Nephron progenitor cell (in vitro differentiated cells): ENCODE measurements around the gene ASTN2.

Experiments used
- DNase-seq: peaks from one replicate; pipeline ENCODE4 v3.0.0; 2021
- H3K27ac Mint-ChIP-seq: 2 replicates; pipeline ENCODE4 v1.8.0; 2021; ENCODE audit warnings: mild to moderate bottlenecking, moderate library complexity, mixed read lengths
- H3K27me3 Mint-ChIP-seq: 2 replicates; pipeline ENCODE4 v1.8.0; 2021; ENCODE audit warnings: mild to moderate bottlenecking, low read depth, mixed read lengths; ENCODE audit not compliant: poor library complexity
- H3K36me3 Mint-ChIP-seq: 2 replicates; pipeline ENCODE4 v1.8.0; 2021; ENCODE audit warnings: low read depth, mixed read lengths
- H3K4me1 Mint-ChIP-seq: 2 replicates; pipeline ENCODE4 v1.8.0; 2021; ENCODE audit warnings: mixed read lengths
- H3K4me3 Mint-ChIP-seq: 2 replicates; pipeline ENCODE4 v1.8.0; 2021; ENCODE audit warnings: mild to moderate bottlenecking, moderate library complexity, mixed read lengths
- H3K9me3 Mint-ChIP-seq: 2 replicates; pipeline ENCODE4 v1.8.0; 2021; ENCODE audit warnings: mild to moderate bottlenecking, moderate library complexity, mixed read lengths
- CTCF ChIP-seq: fragments of 200-600 bp; sonication (generic); IDR thresholded peaks from 2 replicates; pipeline ENCODE4 v1.5.0; 2021; ENCODE audit warnings: antibody characterized with exemption

Gene ASTN2

DNA sequence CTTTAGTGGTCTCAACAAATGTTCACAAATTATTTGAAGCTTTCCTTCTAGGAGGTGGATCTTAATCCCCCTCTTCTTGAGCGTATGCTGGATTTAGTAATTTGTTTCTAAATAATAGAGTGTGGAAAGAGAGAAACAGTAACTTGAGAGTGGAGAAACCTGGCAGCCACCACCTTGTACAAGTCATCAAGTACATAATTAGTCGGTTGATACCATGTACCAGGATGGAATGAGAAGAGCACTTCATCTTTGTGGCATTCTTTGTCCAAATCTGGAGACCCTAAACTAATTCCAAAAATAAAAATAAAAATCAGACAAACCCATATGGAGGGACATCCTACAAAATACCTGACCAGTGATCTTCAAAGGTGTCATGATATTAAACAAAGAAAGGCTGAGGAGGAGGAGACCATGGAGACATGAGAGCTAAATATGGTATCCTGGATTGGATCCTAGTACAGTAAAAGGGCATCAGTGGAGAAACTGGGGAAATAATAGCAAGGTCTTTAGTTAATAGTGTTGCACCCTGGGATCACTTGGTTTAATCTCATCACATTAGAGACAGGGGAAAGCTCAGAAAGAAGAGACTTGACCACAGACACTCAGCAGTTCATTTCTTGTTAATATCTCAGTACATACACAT, 147.9 kb downstream of the ASTN2 start:
- peaks cover 22% of the 10 kb centered on the region for H3K4me1 Mint-ChIP-seq
- H3K36me3 Mint-ChIP-seq: no peaks in the 10 kb centered on the region
- H3K4me3 Mint-ChIP-seq: no peak overlapping the region
- TF ChIP-seq CTCF: no peak
- no peaks in the 10 kb centered on the region for H3K9me3 Mint-ChIP-seq
- no peak overlapping the region for H3K27ac Mint-ChIP-seq
- peaks cover 9% of the 10 kb centered on the region for H3K27me3 Mint-ChIP-seq
- DNase-seq: no peak

DNA sequence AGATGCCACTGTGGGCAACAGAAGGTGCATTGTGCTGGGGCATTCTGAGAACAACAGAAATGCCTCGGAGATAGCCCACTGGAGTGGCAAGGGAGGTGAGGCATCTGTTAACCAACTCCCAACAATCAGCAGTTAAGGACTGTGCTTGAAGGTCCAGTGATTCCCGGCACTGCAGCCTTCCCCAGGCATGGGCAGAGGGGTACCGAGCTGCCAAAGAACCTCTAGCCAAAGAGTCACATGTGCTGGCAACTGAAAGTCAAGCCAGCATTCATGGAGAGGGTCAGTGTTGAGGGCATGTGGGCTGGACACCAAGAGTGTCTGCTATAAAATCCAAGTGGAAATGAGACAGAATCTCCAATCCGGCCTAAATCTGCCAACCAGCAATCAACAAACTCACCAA, 149.6 kb downstream of the ASTN2 start:
- Mint-ChIP-seq H3K9me3 (no peaks in the 10 kb centered on the region), H3K36me3 (no peaks in the 10 kb centered on the region), H3K4me1 (peaks cover 22% of the 10 kb centered on the region), H3K27ac (no peak overlapping the region), H3K27me3 (peaks cover 5% of the 10 kb centered on the region), H3K4me3 (no peak overlapping the region)
- TF ChIP-seq CTCF: no peak
- no peak for DNase-seq

DNA sequence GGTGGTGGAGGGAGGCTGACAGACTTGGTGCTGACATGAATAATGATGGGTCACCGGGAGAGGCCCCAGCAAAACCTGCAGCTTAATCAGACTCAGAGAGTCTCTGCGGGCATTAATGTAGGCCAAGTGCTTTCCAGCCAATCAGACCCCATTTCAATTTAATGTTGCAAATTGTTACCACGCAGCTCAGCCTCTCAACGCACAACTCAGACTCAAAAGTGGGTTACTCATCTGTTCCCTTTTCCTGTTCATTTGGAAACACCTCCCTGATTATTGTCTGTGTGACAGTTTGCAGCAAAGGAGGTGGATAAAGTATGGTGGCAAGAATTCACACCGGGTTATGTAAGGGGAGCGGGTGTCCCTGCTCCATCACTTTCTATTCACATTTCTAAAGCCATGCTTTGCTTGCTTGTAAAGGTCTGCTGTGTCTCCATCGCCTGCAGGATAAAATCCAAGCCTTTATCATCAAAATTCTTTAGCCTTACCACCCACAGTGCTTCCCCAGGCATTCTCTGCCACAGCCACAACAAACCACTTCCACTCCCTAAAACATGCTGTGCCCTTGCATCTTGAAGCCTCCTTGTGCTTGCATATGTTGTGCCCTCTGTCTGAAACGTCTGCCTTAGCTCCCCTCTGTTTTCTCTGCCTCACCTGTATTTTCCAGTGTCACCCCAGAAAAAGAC, 156.5 kb downstream of the ASTN2 start:
- Mint-ChIP-seq H3K36me3 (no peaks in the 10 kb centered on the region), H3K27ac (no peak overlapping the region), H3K27me3 (peaks cover 21% of the 10 kb centered on the region), H3K4me3 (no peak overlapping the region), H3K9me3 (no peaks in the 10 kb centered on the region), H3K4me1 (peaks cover 24% of the 10 kb centered on the region)
- peak; percentile 6 for DNase-seq
- TF ChIP-seq CTCF: no peak

DNA sequence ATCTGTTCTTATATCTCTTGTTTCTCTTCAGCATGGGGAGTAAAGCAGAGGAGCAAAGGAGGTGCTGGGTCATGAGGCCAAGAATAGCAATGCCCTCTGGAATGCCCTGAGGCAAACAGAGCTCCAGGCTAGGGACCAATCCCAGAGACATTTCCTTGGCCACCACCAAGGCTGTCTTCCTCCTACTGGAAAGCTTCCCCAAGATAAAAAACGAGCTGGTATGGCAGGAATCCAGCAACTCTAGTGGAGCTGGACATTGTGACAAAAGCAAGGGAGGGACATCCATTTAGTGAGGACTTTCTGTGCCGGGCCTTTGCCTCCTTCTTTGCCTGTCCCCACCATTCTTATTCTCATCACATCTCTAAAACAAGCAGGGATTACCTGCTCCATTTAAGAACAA, 161.6 kb downstream of the ASTN2 start:
- H3K27ac Mint-ChIP-seq: no peak overlapping the region
- DNase-seq: no peak
- TF ChIP-seq CTCF: no peak

GRCh38 chr9:117250610-117251215, 164.1 kb downstream of the ASTN2 start:
- TF ChIP-seq CTCF: no peak
- Mint-ChIP-seq H3K27ac (no peak overlapping the region), H3K4me3 (no peak overlapping the region), H3K4me1 (no peaks in the 10 kb centered on the region), H3K36me3 (no peaks in the 10 kb centered on the region), H3K9me3 (no peaks in the 10 kb centered on the region), H3K27me3 (peaks cover 5% of the 10 kb centered on the region)
- no peak for DNase-seq

More for the DNA sequence above, 161.6 kb downstream of the ASTN2 start:
- peaks cover 9% of the 10 kb centered on the region for H3K4me1 Mint-ChIP-seq
- no peak overlapping the region for H3K4me3 Mint-ChIP-seq
- H3K36me3 Mint-ChIP-seq: no peaks in the 10 kb centered on the region
- H3K27me3 Mint-ChIP-seq: peaks cover 16% of the 10 kb centered on the region
- H3K9me3 Mint-ChIP-seq: no peaks in the 10 kb centered on the region
